Neural progenitor cell (in vitro differentiated cells): ENCODE results near the gene IL36A. TPM values are rescaled to one million over a fixed set of nuclear protein-coding genes. Genes with fewer than 3 reads are reported as not detected.

Experiments
- DNase-seq: peaks from one replicate; pipeline ENCODE4 v3.0.0-alpha.2; 2016; ENCODE audit warnings: low spot score
- H2AFZ ChIP-seq: fragments of 200-600 bp; sonication (generic); replicated peaks from 2 replicates; pipeline ENCODE4 v1.6.1; 2016; ENCODE audit warnings: antibody characterized with exemption
- H3F3A ChIP-seq: fragments of 200-600 bp; sonication (generic); 2 replicates; pipeline ENCODE4 v1.6.1; 2016; ENCODE audit warnings: antibody characterized with exemption, low read depth
- H3K27ac ChIP-seq: fragments of 200-600 bp; sonication (generic); 2 replicates; pipeline ENCODE4 v1.5.1; 2016; ENCODE audit warnings: mild to moderate bottlenecking
- H3K27me3 ChIP-seq: fragments of 200-600 bp; sonication (generic); 2 replicates; pipeline ENCODE4 v1.6.1; 2016; ENCODE audit warnings: mild to moderate bottlenecking, moderate library complexity
- H3K36me3 ChIP-seq: fragments of 200-600 bp; sonication (generic); 2 replicates; pipeline ENCODE4 v1.5.1; 2016
- H3K4me1 ChIP-seq: fragments of 200-600 bp; sonication (generic); 2 replicates; pipeline ENCODE4 v1.6.1; 2016; ENCODE audit warnings: mixed run types
- H3K4me2 ChIP-seq: fragments of 200-600 bp; sonication (generic); 2 replicates; pipeline ENCODE4 v1.6.1; 2016
- H3K4me3 ChIP-seq: fragments of 200-600 bp; sonication (generic); 2 replicates; pipeline ENCODE4 v1.5.1; 2016
- H3K79me2 ChIP-seq: fragments of 200-600 bp; sonication (generic); 2 replicates; pipeline ENCODE4 v1.6.1; 2016; ENCODE audit warnings: low read depth
- H3K9ac ChIP-seq: fragments of 200-600 bp; sonication (generic); 2 replicates; pipeline ENCODE4 v1.6.1; 2016
- H3K9me3 ChIP-seq: fragments of 200-600 bp; sonication (generic); 2 replicates; pipeline ENCODE4 v1.5.1; 2016; ENCODE audit warnings: low read depth
- H4K20me1 ChIP-seq: fragments of 200-600 bp; sonication (generic); 2 replicates; pipeline ENCODE4 v1.6.1; 2016; ENCODE audit warnings: low read depth
- H3K27ac Mint-ChIP-seq: 3 replicates; pipeline ENCODE4 v1.8.0; 2021; ENCODE audit warnings: mixed read lengths
- H3K27me3 Mint-ChIP-seq: 2 replicates; pipeline ENCODE4 v1.8.0; 2022; ENCODE audit warnings: low read depth, mild to moderate bottlenecking, inconsistent platforms, moderate library complexity, mixed read lengths; ENCODE audit not compliant: insufficient read depth
- H3K36me3 Mint-ChIP-seq: 3 replicates; pipeline ENCODE4 v1.8.0; 2021; ENCODE audit warnings: mixed read lengths
- H3K4me1 Mint-ChIP-seq: 3 replicates; pipeline ENCODE4 v1.8.0; 2021; ENCODE audit warnings: mixed read lengths
- H3K4me3 Mint-ChIP-seq: 3 replicates; pipeline ENCODE4 v1.8.0; 2021; ENCODE audit warnings: mild to moderate bottlenecking, moderate library complexity, mixed read lengths
- H3K9me3 Mint-ChIP-seq: 3 replicates; pipeline ENCODE4 v1.8.0; 2020; ENCODE audit warnings: mixed read lengths
- EZH2 ChIP-seq: fragments of 200-600 bp; sonication (generic); IDR thresholded peaks from 2 replicates; pipeline ENCODE4 v1.6.1; 2017; ENCODE audit warnings: antibody characterized with exemption, mild to moderate bottlenecking, moderate library complexity
- EZH2phosphoT487 ChIP-seq: fragments of 200-600 bp; sonication (generic); IDR thresholded peaks from 2 replicates; pipeline ENCODE4 v1.6.1; 2017; ENCODE audit warnings: antibody characterized with exemption
- total RNA-seq: library from RNA; depleted of rRNA; stranded (reverse); fragments of >200 nt; gene quantifications from 2 replicates; pipeline ENCODE4 v1.2.3, GENCODE V29; 2015; ENCODE audit warnings: low replicate concordance
- TF ChIP-seq, protein P1 (sequence below): fragments of 200-600 bp; sonication (generic); IDR thresholded peaks from 2 replicates; pipeline ENCODE4 v1.5.1; 2017; ENCODE audit warnings: antibody characterized with exemption, mild to moderate bottlenecking

Gene IL36A, protein sequence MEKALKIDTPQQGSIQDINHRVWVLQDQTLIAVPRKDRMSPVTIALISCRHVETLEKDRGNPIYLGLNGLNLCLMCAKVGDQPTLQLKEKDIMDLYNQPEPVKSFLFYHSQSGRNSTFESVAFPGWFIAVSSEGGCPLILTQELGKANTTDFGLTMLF
- total RNA-seq, result not detected in 2 replicates

DNA sequence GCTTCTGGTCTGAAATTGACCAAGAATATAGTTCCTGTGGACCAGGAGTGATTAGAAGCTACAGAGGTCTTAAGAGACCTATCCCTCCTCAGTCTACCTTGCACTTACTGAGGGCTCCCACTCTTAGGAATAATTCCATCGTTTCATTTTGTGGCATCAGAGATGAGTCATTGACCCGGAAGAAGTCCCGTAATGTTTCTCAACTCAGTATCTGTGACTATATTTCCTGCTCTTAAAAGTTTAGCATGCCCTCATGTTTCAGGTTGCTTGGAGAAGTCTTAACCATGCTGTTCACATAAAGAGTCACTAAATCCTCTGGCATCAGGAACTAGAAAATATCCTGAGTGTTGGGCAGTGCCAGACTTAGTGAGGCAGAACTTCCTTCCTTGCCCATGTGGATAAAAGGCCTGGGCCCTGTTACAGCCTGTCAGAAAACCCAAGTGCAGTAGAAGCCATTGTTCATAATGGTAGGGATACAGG is at the start of gene IL36A:
Gene IL36A, plus strand, starts transcription at position 430 of the 480 bp plus-strand sequence. CDS start 413 bp downstream, outside the sequence.
- H4K20me1 ChIP-seq, result no peaks in the 10 kb centered on the region
- no peaks in the 10 kb centered on the region for H3K79me2 ChIP-seq
- H3K27me3 ChIP-seq, result peaks cover 3% of the 10 kb centered on the region
- no peaks in the 10 kb centered on the region for H3K36me3 Mint-ChIP-seq
- H3K4me3 Mint-ChIP-seq, result no peak within 1 kb of the TSS
- no peaks in the 10 kb centered on the region for H3K36me3 ChIP-seq
- peaks cover 16% of the 10 kb centered on the region for H3K9me3 Mint-ChIP-seq
- no peaks in the 10 kb centered on the region for H3K4me1 ChIP-seq
- no peak for DNase-seq
- no peaks in the 10 kb centered on the region for H3F3A ChIP-seq
- no peak within 1 kb of the TSS for H2AFZ ChIP-seq
- no peaks in the 10 kb centered on the region for H3K4me1 Mint-ChIP-seq
- H3K9me3 ChIP-seq, result no peaks in the 10 kb centered on the region
- no peak within 1 kb of the TSS for H3K27ac Mint-ChIP-seq
- TF ChIP-seq EZH2 (no peak), EZH2phosphoT487 (no peak)
- TF ChIP-seq, protein P1, sequence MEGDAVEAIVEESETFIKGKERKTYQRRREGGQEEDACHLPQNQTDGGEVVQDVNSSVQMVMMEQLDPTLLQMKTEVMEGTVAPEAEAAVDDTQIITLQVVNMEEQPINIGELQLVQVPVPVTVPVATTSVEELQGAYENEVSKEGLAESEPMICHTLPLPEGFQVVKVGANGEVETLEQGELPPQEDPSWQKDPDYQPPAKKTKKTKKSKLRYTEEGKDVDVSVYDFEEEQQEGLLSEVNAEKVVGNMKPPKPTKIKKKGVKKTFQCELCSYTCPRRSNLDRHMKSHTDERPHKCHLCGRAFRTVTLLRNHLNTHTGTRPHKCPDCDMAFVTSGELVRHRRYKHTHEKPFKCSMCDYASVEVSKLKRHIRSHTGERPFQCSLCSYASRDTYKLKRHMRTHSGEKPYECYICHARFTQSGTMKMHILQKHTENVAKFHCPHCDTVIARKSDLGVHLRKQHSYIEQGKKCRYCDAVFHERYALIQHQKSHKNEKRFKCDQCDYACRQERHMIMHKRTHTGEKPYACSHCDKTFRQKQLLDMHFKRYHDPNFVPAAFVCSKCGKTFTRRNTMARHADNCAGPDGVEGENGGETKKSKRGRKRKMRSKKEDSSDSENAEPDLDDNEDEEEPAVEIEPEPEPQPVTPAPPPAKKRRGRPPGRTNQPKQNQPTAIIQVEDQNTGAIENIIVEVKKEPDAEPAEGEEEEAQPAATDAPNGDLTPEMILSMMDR, result no peak
- peaks cover 2% of the 10 kb centered on the region for H3K27me3 Mint-ChIP-seq
- H3K4me2 ChIP-seq, result no peak within 1 kb of the TSS
- H3K27ac ChIP-seq, result no peak within 1 kb of the TSS
- H3K4me3 ChIP-seq, result no peak within 1 kb of the TSS
- H3K9ac ChIP-seq, result no peak within 1 kb of the TSS

DNA sequence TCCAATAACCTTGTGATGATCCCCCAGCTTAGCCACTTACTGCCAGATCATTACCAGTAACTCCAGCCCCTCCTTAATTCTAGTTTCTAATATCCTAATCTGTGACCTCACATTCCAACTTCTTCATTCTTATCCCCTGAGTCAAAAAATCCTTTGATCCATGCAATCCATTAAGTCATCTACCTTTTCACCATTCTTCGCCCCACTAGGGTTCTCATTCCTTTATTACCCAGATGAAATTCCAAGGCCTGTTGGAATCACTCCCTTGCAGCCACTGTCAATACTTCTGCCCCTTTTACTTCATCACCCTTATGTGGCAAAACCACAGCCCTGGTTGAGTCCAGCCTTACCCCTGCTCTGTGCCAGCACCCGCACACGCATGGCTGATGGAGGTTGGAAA is 47.7 kb upstream of the IL36A start:
- H3K27me3 Mint-ChIP-seq, result no peaks in the 10 kb centered on the region
- Histone ChIP-seq H3K4me1 (no peaks in the 10 kb centered on the region), H3K27me3 (no peaks in the 10 kb centered on the region), H3K9me3 (no peaks in the 10 kb centered on the region), H3K36me3 (no peaks in the 10 kb centered on the region), H3K4me3 (no peak overlapping the region), H3K4me2 (no peak overlapping the region), H4K20me1 (no peaks in the 10 kb centered on the region), H2AFZ (no peak overlapping the region), H3K27ac (no peak overlapping the region), H3K9ac (no peak overlapping the region), H3K79me2 (no peaks in the 10 kb centered on the region), H3F3A (no peaks in the 10 kb centered on the region)
- H3K27ac Mint-ChIP-seq, result no peak overlapping the region
- no peak for DNase-seq
- no peaks in the 10 kb centered on the region for H3K4me1 Mint-ChIP-seq
- H3K4me3 Mint-ChIP-seq, result no peak overlapping the region
- H3K36me3 Mint-ChIP-seq, result no peaks in the 10 kb centered on the region
- no peaks in the 10 kb centered on the region for H3K9me3 Mint-ChIP-seq
- TF ChIP-seq EZH2phosphoT487, result no peak
- no peak for TF ChIP-seq EZH2
- TF ChIP-seq, protein P1, result no peak

DNA sequence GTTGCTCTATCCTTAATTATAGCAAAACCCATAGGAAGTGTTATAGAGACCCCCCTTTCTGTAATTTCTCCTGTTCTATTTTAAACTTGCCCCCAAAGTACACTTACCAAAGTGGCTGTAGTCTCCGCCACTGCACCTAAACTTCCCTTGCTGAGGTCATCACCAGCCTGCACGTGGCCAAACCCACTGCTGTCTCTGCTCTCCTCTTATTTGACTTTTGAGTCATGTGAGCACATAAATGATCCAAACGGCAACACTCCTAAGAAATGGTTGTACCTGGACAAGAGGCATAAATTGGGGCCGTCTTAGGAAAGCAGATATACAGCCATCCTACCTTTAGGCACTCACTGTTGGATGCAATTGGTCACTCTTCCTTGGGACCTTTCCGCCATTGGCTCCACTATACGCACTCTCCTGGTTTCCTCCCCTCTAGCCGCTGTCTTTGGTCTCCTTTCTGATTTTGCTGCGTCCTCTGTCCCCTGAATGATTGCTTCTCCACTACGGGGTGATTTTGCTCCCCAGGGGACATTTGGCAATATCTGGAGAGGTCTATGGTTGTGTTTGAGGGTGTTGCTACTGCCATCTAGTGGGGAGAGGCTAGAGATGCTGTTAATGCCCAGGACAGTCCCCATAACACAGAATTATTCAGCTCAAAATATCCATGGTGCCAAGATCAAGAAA is 46.7 kb upstream of the IL36A start:
- TF ChIP-seq EZH2 (no peak), EZH2phosphoT487 (no peak)
- TF ChIP-seq, protein P1, result peak; percentile 80
- H2AFZ ChIP-seq, result peak overlapping the region; percentile 31
- H3K36me3 ChIP-seq, result no peaks in the 10 kb centered on the region
- H3K27ac ChIP-seq, result no peak overlapping the region
- H3K4me1 ChIP-seq, result no peaks in the 10 kb centered on the region
- peak; percentile 58 for DNase-seq
- H3K27me3 ChIP-seq, result no peaks in the 10 kb centered on the region
- no peaks in the 10 kb centered on the region for H3K36me3 Mint-ChIP-seq
- H3K4me1 Mint-ChIP-seq, result no peaks in the 10 kb centered on the region
- no peaks in the 10 kb centered on the region for H3K9me3 Mint-ChIP-seq
- no peak overlapping the region for H3K9ac ChIP-seq
- H3K4me3 Mint-ChIP-seq, result no peak overlapping the region
- no peak overlapping the region for H3K27ac Mint-ChIP-seq
- no peaks in the 10 kb centered on the region for H4K20me1 ChIP-seq
- no peak overlapping the region for H3K4me2 ChIP-seq
- peaks cover under 1% of the 10 kb centered on the region for H3K27me3 Mint-ChIP-seq
- H3K79me2 ChIP-seq, result no peaks in the 10 kb centered on the region
- H3F3A ChIP-seq, result no peaks in the 10 kb centered on the region
- H3K4me3 ChIP-seq, result no peak overlapping the region
- no peaks in the 10 kb centered on the region for H3K9me3 ChIP-seq
